Upper lobe of left lung (tissue), 6 donors: Measurements from ENCODE around the gene CRYBA1. TPM values are rescaled to one million over a fixed set of nuclear protein-coding genes. Genes with fewer than 3 reads are reported as not detected.
"Not testable (repeated sequence)": the region's sequence is repeated elsewhere in the genome, so short reads cannot be mapped to it uniquely, and the experiment has no call there.

Experiments
- ATAC-seq, 2 donors: fragments of 200-7000 bp; cut with Tn5 transposase; one replicate each; pipeline ENCODE4 v1.9.1; 2022; ENCODE audit warnings: mild to moderate bottlenecking in 2 of 2, moderate library complexity in 2 of 2; ENCODE audit not compliant: low FRiP score in 2 of 2
- DNase-seq, 2 donors: peaks; one replicate each; pipeline ENCODE4 v3.0.0-alpha.2; 2019 to 2020
- H3K27ac ChIP-seq, 4 donors: fragments of 200-600 bp; sonication (generic); one replicate each; pipeline ENCODE4 v1.5.1; 2016 to 2019
- H3K27me3 ChIP-seq, 4 donors: fragments of 200-600 bp; sonication (generic); one replicate each; pipeline ENCODE4 v1.5.1; 2017 to 2019
- H3K36me3 ChIP-seq, 4 donors: fragments of 200-600 bp; sonication (generic); one replicate each; pipeline ENCODE4 v1.5.1; 2016 to 2019
- H3K4me1 ChIP-seq, 4 donors: fragments of 200-600 bp; sonication (generic); one replicate each; pipeline ENCODE4 v1.5.1; 2018 to 2019
- H3K4me3 ChIP-seq, 4 donors: fragments of 200-600 bp; sonication (generic); one replicate each; pipeline ENCODE4 v1.5.1; 2017 to 2019; ENCODE audit warnings: mild to moderate bottlenecking in 2 of 4, moderate library complexity in 1 of 4
- H3K9me3 ChIP-seq, 4 donors: fragments of 200-600 bp; sonication (generic); one replicate each; pipeline ENCODE4 v1.5.1; 2018 to 2019
- EP300 ChIP-seq, 4 donors: sonication (generic); formaldehyde crosslinking; IDR thresholded peaks; one replicate each; pipeline ENCODE4 v1.5.1; 2017; ENCODE audit warnings: antibody characterized with exemption in 4 of 4, control low read depth in 2 of 4
- POLR2A ChIP-seq, 4 donors: fragments of 450-650 bp; IDR thresholded peaks; one replicate each; pipeline ENCODE4 v1.5.1; 2016 to 2017; ENCODE audit warnings: antibody characterized with exemption in 4 of 4, mild to moderate bottlenecking in 2 of 4
- POLR2AphosphoS5 ChIP-seq, 2 donors: sonication (generic); formaldehyde crosslinking; IDR thresholded peaks; one replicate each; pipeline ENCODE4 v1.5.1; 2017; ENCODE audit warnings: antibody characterized with exemption in 2 of 2
- WGBS, 2 donors: methylation state at CpG; one replicate each; pipeline ENCODE4 v1.1.5; 2017 to 2018; 5-methylcytosine and 5-hydroxymethylcytosine counted together
- total RNA-seq, 6 donors: library from RNA; depleted of rRNA in 4 of 6; stranded (reverse); fragments of >200 nt in 4 of 6; gene quantifications; one replicate each; pipeline versions ENCODE4 v1.1.0 to v1.2.1, GENCODE V29; 2016 to 2021
- TF ChIP-seq, protein P1 (sequence below), 6 experiments: fragments of 450-650 bp in 4 of 6; fragments of 200-600 bp in 2 of 6; sonication (generic) in 2 of 6; IDR thresholded peaks; one replicate each; pipeline ENCODE4 v1.5.1; 2016 to 2019; ENCODE audit warnings: antibody characterized with exemption in 6 of 6
- donor health status: DM: no; HTN: no; CAD: no; lungs with moderate emphysema.
- donor health status: DM: no; HTN: yes; CAD: no; lungs with severe emphysema.

Gene CRYBA1
- total RNA-seq, 6 donors from 2014 or later: not detected

DNA sequence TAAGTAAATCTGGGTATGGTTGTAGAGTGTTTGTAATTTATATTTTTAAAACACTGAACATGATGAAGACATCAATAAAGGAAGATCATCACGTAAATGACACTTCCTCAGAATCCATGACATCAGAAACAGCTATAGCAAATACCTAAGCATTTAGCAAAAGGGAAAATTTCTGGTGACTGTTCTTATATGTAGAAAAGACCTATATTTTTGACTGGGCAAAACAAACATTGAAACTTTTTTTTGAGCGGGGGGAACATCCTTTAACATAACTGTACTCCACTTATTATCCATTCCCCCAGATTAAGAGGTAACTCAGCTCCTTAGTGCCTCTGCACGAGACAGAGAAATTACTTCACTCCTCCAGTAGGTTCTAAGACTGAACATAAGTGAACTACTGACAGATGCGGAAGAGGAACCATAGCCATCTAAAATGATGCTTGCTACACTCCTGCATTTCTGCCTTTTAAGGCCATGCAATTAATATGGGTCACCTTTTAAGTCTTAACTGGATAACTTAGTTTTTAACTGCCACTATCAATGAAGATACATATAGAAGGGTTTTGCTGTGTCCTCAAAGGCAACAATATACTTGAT, 9.4 kb downstream of the CRYBA1 start:
- ATAC-seq: peak in 1 of 2 donors; percentile 47
- Histone ChIP-seq H3K4me1 (peaks cover 29 to 39% (median 36%) of the 10 kb centered on the region in 4 donors), H3K4me3 (no peak overlapping the region), H3K9me3 (no peaks in the 10 kb centered on the region), H3K27ac (no peak overlapping the region), H3K36me3 (peaks cover 0 to 24% (median 5%) of the 10 kb centered on the region in 4 donors), H3K27me3 (no peaks in the 10 kb centered on the region)
- TF ChIP-seq, protein P1, sequence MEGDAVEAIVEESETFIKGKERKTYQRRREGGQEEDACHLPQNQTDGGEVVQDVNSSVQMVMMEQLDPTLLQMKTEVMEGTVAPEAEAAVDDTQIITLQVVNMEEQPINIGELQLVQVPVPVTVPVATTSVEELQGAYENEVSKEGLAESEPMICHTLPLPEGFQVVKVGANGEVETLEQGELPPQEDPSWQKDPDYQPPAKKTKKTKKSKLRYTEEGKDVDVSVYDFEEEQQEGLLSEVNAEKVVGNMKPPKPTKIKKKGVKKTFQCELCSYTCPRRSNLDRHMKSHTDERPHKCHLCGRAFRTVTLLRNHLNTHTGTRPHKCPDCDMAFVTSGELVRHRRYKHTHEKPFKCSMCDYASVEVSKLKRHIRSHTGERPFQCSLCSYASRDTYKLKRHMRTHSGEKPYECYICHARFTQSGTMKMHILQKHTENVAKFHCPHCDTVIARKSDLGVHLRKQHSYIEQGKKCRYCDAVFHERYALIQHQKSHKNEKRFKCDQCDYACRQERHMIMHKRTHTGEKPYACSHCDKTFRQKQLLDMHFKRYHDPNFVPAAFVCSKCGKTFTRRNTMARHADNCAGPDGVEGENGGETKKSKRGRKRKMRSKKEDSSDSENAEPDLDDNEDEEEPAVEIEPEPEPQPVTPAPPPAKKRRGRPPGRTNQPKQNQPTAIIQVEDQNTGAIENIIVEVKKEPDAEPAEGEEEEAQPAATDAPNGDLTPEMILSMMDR (IDR thresholded peaks at IDR 0.05): no peak
- TF ChIP-seq POLR2A (IDR thresholded peaks at IDR 0.05) (no peak), POLR2AphosphoS5 (IDR thresholded peaks at IDR 0.05) (no peak), EP300 (IDR thresholded peaks at IDR 0.05) (no peak)
- WGBS, 2 donors: 70 to 72% methylated on average over 4 of the region's 4 CpGs
- no peak for DNase-seq

DNA sequence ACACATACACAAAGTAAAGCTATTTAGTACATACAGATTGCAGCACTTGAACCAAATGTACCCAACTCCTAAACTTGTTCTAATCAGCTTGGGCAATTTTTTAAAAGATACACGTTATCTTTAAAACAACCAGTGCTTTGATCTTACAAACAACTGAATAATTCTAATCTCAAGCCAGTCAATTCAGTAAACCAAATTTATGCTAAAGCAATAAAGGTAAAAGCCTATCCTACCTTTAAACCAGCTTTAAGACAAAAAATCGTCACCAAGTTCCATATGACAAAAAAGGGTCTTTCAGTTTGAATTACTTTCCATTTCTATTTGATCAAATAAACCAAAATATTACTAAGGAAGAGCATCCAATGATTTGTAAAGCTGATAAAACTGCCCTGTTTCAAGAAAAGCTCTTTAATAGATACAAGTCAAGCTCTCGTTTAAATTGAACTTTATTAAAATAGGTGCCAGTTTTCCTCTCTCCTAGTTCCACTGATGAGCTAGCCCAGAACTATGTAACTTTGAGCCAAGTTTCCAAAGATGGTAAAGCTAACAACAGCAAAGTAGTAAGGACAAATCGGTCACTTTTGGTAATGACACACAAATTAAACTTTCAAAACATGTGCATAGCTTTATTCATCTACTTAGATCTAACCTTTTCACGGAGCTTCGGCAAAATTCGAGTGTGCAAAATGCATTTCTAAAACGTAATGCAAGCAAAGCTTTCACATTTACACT, 10.2 kb downstream of the CRYBA1 start:
- WGBS, 2 donors: 72 to 76% methylated on average over 8 of the region's 8 CpGs
- Histone ChIP-seq H3K27me3 (no peaks in the 10 kb centered on the region), H3K27ac (peak overlapping the region in 1 of 4 donors; percentile 19), H3K4me3 (peak overlapping the region in 1 of 4 donors; percentile 19), H3K36me3 (peaks cover 4 to 32% (median 8%) of the 10 kb centered on the region in 4 donors), H3K4me1 (peaks cover 29 to 39% (median 38%) of the 10 kb centered on the region in 4 donors), H3K9me3 (no peaks in the 10 kb centered on the region)
- TF ChIP-seq POLR2A (IDR thresholded peaks at IDR 0.05) (no peak), POLR2AphosphoS5 (IDR thresholded peaks at IDR 0.05) (no peak), EP300 (IDR thresholded peaks at IDR 0.05) (no peak)
- TF ChIP-seq, protein P1 (IDR thresholded peaks at IDR 0.05): no peak
- DNase-seq (no peak), ATAC-seq (no peak)

DNA sequence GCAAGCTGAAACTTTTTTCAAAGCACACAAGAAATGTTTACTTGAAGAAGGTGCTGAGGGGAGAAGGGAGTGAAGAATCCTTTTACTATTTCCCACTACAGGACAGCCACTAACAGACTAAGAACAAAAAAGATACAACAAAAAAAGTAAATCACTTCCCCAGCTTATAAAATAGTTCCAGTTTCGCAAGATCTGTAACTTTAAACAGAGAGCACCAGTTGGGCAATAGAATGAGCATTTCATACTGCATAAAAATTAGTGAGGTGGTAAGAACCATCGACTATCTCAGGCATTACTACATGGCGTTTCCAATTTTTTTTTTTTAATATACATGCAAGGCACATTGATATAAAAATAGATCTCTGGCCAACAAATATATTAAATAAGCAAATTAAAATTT, 11.1 kb downstream of the CRYBA1 start:
- Histone ChIP-seq H3K4me3 (no peak overlapping the region), H3K4me1 (peaks cover 27 to 41% (median 34%) of the 10 kb centered on the region in 4 donors), H3K9me3 (no peaks in the 10 kb centered on the region), H3K27me3 (no peaks in the 10 kb centered on the region), H3K36me3 (peaks cover 7 to 40% (median 14%) of the 10 kb centered on the region in 4 donors), H3K27ac (peak overlapping the region in 1 of 4 donors; percentile 44)
- ATAC-seq: peak in 1 of 2 donors; percentile 50
- TF ChIP-seq, protein P1 (IDR thresholded peaks at IDR 0.05): no peak
- TF ChIP-seq POLR2AphosphoS5 (IDR thresholded peaks at IDR 0.05) (no peak), EP300 (IDR thresholded peaks at IDR 0.05) (no peak), POLR2A (IDR thresholded peaks at IDR 0.05) (no peak)
- DNase-seq: no peak
- WGBS, 2 donors: 62 to 69% methylated on average over 3 of the region's 3 CpGs

DNA sequence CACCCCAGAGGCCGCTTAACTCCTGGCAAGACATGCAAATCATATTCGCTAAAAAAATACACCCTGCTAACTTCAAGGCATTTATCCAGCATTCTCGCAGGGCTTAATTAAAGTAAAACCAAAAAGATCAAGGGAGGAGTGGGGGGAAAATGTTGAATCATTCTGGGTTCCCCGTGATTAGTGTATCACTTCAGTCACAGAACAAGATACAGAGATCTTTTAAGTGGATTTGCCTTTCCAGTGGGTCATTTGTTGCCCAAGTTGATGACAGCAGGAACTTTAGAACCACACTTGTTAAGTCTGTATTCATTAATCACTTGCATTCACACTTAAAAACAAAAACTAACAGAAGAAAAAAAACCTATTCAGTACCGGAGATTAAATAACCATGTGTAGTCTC, 17.3 kb downstream of the CRYBA1 start:
- DNase-seq (no peak), ATAC-seq (no peak)
- peaks cover 19 to 90% (median 52%) of the 10 kb centered on the region in 4 donors for H3K36me3 ChIP-seq
- WGBS, 2 donors: 89 to 91% methylated on average over 5 of the region's 5 CpGs
- no peak overlapping the region for H3K27ac ChIP-seq
- TF ChIP-seq POLR2AphosphoS5 (IDR thresholded peaks at IDR 0.05) (no peak), EP300 (IDR thresholded peaks at IDR 0.05) (no peak)
- H3K4me3 ChIP-seq: no peak overlapping the region
- H3K4me1 ChIP-seq: peaks cover 0 to 5% (median 1%) of the 10 kb centered on the region in 4 donors
- no peaks in the 10 kb centered on the region for H3K27me3 ChIP-seq
- no peaks in the 10 kb centered on the region for H3K9me3 ChIP-seq

DNA sequence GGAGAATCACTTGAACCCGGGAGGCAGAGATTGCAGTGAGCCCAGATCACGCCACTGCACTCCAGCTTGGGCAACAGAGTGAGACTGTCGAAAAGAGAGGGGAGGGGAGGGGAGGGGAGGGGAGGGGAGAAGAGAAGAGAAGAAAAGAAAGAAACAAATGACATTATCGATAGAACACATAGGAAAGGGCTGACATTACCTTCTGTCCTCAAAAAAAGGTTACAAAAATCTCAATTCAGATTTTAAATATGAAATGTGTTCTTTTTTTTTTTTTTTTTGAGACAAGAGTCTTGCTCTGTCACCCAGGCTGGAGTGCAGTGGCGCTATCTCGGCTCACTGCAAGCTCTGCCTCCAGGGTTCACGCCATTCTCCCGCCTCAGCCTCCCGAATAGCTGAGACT, 25.3 kb downstream of the CRYBA1 start:
- 90 to 93% methylated on average over 9 of the region's 9 CpGs for WGBS, 2 donors
- peaks cover 3 to 83% (median 20%) of the 10 kb centered on the region in 4 donors for H3K36me3 ChIP-seq
- not testable (repeated sequence) for H3K9me3 ChIP-seq, H3K27ac ChIP-seq, ATAC-seq, H3K27me3 ChIP-seq, H3K4me3 ChIP-seq, DNase-seq
- H3K4me1 ChIP-seq: peaks cover 9 to 31% (median 17%) of the 10 kb centered on the region in 4 donors
